Testis (tissue), 2 donors: ENCODE data around the gene LAPTM4A.

Experiments used
- POLR2A ChIP-seq: fragments of 450-650 bp; IDR thresholded peaks from one replicate; pipeline ENCODE4 v1.6.1; 2017; ENCODE audit warnings: antibody characterized with exemption, mild to moderate bottlenecking, moderate library complexity
- TF ChIP-seq, protein P1 (sequence below), 3 experiments: fragments of 450-650 bp in 2 of 3; fragments of 200-600 bp in 1 of 3; sonication (generic) in 1 of 3; IDR thresholded peaks; one replicate each; pipeline ENCODE4 v1.5.1; 2016 to 2019; ENCODE audit warnings: antibody characterized with exemption in 3 of 3, mild to moderate bottlenecking in 2 of 3, moderate library complexity in 1 of 3

DNA sequence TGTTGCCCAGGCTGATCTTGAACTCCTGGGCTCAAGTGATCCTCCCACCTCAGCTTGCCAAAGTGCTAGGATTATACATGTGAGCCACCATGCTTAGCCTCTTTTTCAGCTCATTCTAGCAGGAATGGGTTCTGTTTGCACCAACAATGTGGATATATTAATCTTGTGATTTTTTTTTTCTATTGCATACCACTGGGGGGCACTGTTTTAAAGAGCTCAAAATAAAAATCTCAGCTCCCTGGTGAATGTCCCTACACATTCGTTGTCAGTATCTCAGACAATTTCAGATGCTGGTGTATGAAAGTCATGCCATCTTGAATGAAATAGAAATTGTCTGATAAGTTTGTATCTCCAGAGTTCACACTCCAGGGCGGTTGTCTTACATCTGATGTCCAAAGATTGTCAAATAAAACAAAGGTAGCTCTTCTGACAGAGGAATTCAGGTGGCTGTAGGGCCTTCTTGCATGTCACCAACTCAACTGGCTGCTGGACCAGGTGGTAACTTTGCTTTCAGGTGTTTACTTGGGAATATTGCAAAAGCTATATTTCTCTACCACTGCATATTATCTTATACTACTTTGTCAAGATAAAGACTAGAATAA lies 35.8 kb downstream of the LAPTM4A start:
- no peak for TF ChIP-seq POLR2A
- TF ChIP-seq, protein P1, sequence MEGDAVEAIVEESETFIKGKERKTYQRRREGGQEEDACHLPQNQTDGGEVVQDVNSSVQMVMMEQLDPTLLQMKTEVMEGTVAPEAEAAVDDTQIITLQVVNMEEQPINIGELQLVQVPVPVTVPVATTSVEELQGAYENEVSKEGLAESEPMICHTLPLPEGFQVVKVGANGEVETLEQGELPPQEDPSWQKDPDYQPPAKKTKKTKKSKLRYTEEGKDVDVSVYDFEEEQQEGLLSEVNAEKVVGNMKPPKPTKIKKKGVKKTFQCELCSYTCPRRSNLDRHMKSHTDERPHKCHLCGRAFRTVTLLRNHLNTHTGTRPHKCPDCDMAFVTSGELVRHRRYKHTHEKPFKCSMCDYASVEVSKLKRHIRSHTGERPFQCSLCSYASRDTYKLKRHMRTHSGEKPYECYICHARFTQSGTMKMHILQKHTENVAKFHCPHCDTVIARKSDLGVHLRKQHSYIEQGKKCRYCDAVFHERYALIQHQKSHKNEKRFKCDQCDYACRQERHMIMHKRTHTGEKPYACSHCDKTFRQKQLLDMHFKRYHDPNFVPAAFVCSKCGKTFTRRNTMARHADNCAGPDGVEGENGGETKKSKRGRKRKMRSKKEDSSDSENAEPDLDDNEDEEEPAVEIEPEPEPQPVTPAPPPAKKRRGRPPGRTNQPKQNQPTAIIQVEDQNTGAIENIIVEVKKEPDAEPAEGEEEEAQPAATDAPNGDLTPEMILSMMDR (IDR thresholded peaks at IDR 0.05), result peak; percentile 58 to 76 (median 73)
